Inflammatory macrophage treated with lipopolysaccharide for 4 hours (primary cell): ENCODE measurements around the gene RAB34.

Source experiments
- DNase-seq: peaks from one replicate; pipeline ENCODE4 v3.0.0-alpha.2; 2020

The RAB34 gene

GRCh38 chr17:28717578-28718332 is at the start of gene RAB34:
TSS of gene RAB34 (minus strand) at chr17:28717868. CDS start at chr17:28717266, 602 bp downstream.
- DNase-seq = peak; percentile 43

- DNase-seq = no peak
These were observed 47.4 kb upstream of the RAB34 start for GRCh38 chr17:28765038-28765437.

GRCh38 chr17:28763804-28764266 is 46.2 kb upstream of the RAB34 start:
- DNase-seq = peak; percentile 69

GRCh38 chr17:28763137-28763799 is 45.6 kb upstream of the RAB34 start:
- DNase-seq = no peak

- peak; percentile 73 for DNase-seq
These were observed 43.2 kb upstream of the RAB34 start for GRCh38 chr17:28760601-28761562.

GRCh38 chr17:28759256-28759865 is 41.7 kb upstream of the RAB34 start:
- no peak for DNase-seq

- DNase-seq = no peak
These were observed 40.9 kb upstream of the RAB34 start for GRCh38 chr17:28758411-28759121.

GRCh38 chr17:28756049-28756804 is 38.6 kb upstream of the RAB34 start:
- no peak for DNase-seq

- no peak for DNase-seq
These were observed 37.8 kb upstream of the RAB34 start for GRCh38 chr17:28755486-28755885.

- DNase-seq = no peak
These were observed 34.1 kb upstream of the RAB34 start for GRCh38 chr17:28751600-28752366.

GRCh38 chr17:28750178-28751047 is 32.7 kb upstream of the RAB34 start:
- peak; percentile 89 for DNase-seq

GRCh38 chr17:28749516-28750177 is 32.0 kb upstream of the RAB34 start:
- no peak for DNase-seq

GRCh38 chr17:28748852-28749515 is 31.3 kb upstream of the RAB34 start:
- no peak for DNase-seq

GRCh38 chr17:28747801-28748750 is 30.4 kb upstream of the RAB34 start:
- DNase-seq = no peak

- DNase-seq = no peak
These were observed 29.5 kb upstream of the RAB34 start for GRCh38 chr17:28747051-28747691.

- DNase-seq = no peak
These were observed 29.0 kb upstream of the RAB34 start for GRCh38 chr17:28746611-28747050.
